GM13977 (cell line): ENCODE data around the gene ZER1.
A peak's percentile ranks its signal among the peaks of the same experiment; 100 is the strongest.

Experiments used
- DNase-seq: peaks from one replicate; pipeline ENCODE4 v3.0.0; 2012; ENCODE audit warnings: low spot score
- CTCF ChIP-seq: IDR thresholded peaks from 2 replicates; pipeline ENCODE4 v1.5.1; 2012; ENCODE audit warnings: mild to moderate bottlenecking, control low read depth; ENCODE audit not compliant: insufficient read depth; ENCODE audit errors: extremely low read depth, missing control alignments
- in situ Hi-C: fragments of 300-500 bp; cut with MboI; formaldehyde crosslinking; loops from one replicate; pipeline ENCODE4 v1.12.0; 2022; ENCODE audit warnings: low sequenced_read_pairs, low pct_unique_long_range_greater_than_20kb, mixed read lengths, inconsistent platforms; ENCODE audit not compliant: unreplicated experiment

Gene ZER1

DNA sequence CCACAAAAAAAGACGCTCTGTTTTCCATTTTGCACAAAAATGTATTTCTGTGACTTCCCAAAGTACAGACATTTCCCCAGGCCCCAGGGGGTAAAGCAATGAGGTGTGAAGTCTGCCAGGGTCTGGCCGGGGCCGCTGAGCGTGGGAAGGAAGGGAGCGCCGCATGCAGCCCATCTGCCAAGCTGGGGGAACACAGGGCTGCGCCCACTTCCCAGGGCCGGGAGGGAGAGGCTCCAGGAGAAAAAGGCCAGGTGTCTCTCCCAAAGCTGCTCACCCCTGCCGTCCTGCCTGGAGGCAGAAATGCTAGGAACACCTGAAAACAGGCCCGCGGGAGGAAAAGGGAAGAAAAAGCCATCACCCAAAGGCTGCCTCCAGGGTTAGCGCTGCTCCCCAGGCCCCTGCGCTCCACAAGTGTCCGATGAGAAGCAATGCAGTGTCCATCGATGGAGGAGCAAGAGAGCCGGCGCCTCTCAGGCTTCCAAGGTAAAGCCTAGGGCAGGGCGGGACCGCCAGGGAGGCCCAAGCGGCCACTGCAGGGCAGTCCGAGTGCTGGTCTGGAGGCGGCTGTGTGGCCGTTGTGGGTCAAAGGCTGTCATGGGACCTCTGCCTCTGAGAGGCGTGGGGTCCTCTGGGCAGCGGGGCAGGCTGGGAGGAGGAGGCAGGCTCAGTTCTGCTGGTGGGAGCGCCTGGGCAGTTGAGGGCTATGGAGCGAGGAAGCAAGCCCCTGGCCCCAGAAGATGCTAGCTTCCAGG, 41.8 kb downstream of the ZER1 start:
- in situ Hi-C loops, result no loop called here
- no peak for TF ChIP-seq CTCF
- no peak for DNase-seq

GRCh38 chr9:128729302-128729701, 42.4 kb downstream of the ZER1 start:
- DNase-seq, result no peak
- in situ Hi-C loops, result no loop called here
- TF ChIP-seq CTCF, result no peak

DNA sequence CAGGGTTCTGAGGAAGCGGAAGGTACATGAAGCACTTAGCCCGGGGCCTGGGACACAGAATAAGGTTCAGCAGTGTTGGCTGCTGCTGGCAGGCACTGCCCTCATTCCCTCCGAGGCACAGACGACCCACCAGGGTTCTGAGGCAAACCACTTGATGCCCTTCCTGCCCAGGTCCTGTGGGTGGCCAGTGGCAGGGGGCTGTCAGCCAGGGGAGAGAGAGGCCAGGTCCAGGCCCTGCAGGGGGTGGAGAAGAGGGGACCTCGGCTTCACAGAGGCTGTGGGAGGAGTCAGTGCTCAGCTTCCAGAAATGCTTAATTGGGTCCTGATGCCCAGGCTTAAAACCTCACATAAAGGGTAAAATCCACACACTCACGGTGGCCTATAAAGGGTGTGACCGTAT, 43.4 kb downstream of the ZER1 start:
- in situ Hi-C loops, result no loop called here
- DNase-seq, result no peak
- no peak for TF ChIP-seq CTCF

- DNase-seq, result no peak
- in situ Hi-C loops, result no loop called here
- TF ChIP-seq CTCF, result no peak
These were observed 44.0 kb downstream of the ZER1 start for GRCh38 chr9:128727640-128728248.

- peak; percentile 73 for DNase-seq
These were observed 46.9 kb downstream of the ZER1 start for GRCh38 chr9:128724744-128725211.

More at GRCh38 chr9:128724744-128725211, 46.9 kb downstream of the ZER1 start:
- no peak for TF ChIP-seq CTCF
- in situ Hi-C loops, result no loop called here
